Spleen (tissue), 11 donors: ENCODE data around the gene RABAC1. TPM values are rescaled to one million over a fixed set of nuclear protein-coding genes. Genes with fewer than 3 reads are reported as not detected.
A peak's percentile ranks its signal among the peaks of the same experiment; 100 is the strongest.

Source experiments
- DNase-seq: peaks from one replicate; pipeline ENCODE4 v3.0.0-alpha.2; 2020
- H3K27ac ChIP-seq, 8 donors: fragments of 200-600 bp; sonication (generic) in 7 of 8; 1 replicate in 4 of 8; 2 replicates in 4 of 8; pipeline versions ENCODE4 v1.5.0 to v1.8.0; 2016 to 2021; ENCODE audit warnings: inconsistent platforms in 4 of 8, mild to moderate bottlenecking in 4 of 8, moderate library complexity in 1 of 8
- H3K27me3 ChIP-seq, 7 donors: fragments of 200-600 bp; sonication (generic) in 6 of 7; replicated peaks in 1 of 7; 1 replicate in 4 of 7; 2 replicates in 3 of 7; pipeline versions ENCODE4 v1.5.0 to v1.8.0; 2016 to 2021; ENCODE audit warnings: inconsistent platforms in 3 of 7, mild to moderate bottlenecking in 1 of 7
- H3K36me3 ChIP-seq, 6 donors: fragments of 200-600 bp; sonication (generic) in 5 of 6; 1 replicate in 4 of 6; 2 replicates in 2 of 6; pipeline versions ENCODE4 v1.5.0 to v1.8.0; 2016 to 2021; ENCODE audit warnings: inconsistent platforms in 2 of 6
- H3K4me1 ChIP-seq, 6 donors: fragments of 200-600 bp; sonication (generic) in 5 of 6; 1 replicate in 3 of 6; 2 replicates in 3 of 6; pipeline versions ENCODE4 v1.5.0 to v1.8.0; 2016 to 2021; ENCODE audit warnings: inconsistent platforms in 3 of 6
- H3K4me3 ChIP-seq, 8 donors: fragments of 200-600 bp; sonication (generic) in 7 of 8; 1 replicate in 4 of 8; 2 replicates in 4 of 8; pipeline versions ENCODE4 v1.5.0 to v1.8.0; 2016 to 2021; ENCODE audit warnings: inconsistent platforms in 4 of 8, mild to moderate bottlenecking in 4 of 8, moderate library complexity in 2 of 8
- H3K9me3 ChIP-seq, 8 donors: fragments of 200-600 bp; sonication (generic) in 7 of 8; 1 replicate in 4 of 8; 2 replicates in 4 of 8; pipeline versions ENCODE4 v1.5.0 to v1.8.0; 2016 to 2021; ENCODE audit warnings: inconsistent platforms in 4 of 8
- POLR2A ChIP-seq, 3 donors: fragments of 450-650 bp; IDR thresholded peaks; one replicate each; pipeline ENCODE4 v1.5.1; 2017; ENCODE audit warnings: antibody characterized with exemption in 3 of 3, mild to moderate bottlenecking in 1 of 3
- POLR2AphosphoS5 ChIP-seq, 3 donors: sonication (generic); formaldehyde crosslinking; IDR thresholded peaks; one replicate each; pipeline ENCODE4 v1.5.1; 2017; ENCODE audit warnings: antibody characterized with exemption in 3 of 3
- WGBS, 5 donors: extraction: QIAGEN DNeasy Blood & Tissue Kit in 3 of 5; methylation state at CpG; one replicate each; pipeline versions ENCODE4 v1.1.5 to v1.1.7; 2013 to 2018; 5-methylcytosine and 5-hydroxymethylcytosine counted together
- intact Hi-C: fragments of 100-400 bp; cut with DNase I; formaldehyde crosslinking; loops from one replicate; pipeline ENCODE4 v1.15.0; 2023; ENCODE audit warnings: low total_unique reads
- polyA plus RNA-seq, 3 donors: library from polyadenylated mRNA; stranded (reverse); fragments of 200-250 nt; gene quantifications; one replicate each; pipeline ENCODE4 v1.2.1, GENCODE V29; 2013
- total RNA-seq, 7 donors: library from RNA; depleted of rRNA in 3 of 7; stranded (reverse); fragments of >200 nt in 3 of 7; fragmentation: NEBNext Ultra II Directional in 4 of 7; extraction: Animal tissue kit (Norgen Biotek cat#: 25700) in 4 of 7; gene quantifications; one replicate each; pipeline versions ENCODE4 v1.1.0 to v1.2.1, GENCODE V29; 2016 to 2021
- TF ChIP-seq, protein P1 (sequence below), 11 experiments: fragments of 200-600 bp in 7 of 11; fragments of 450-650 bp in 4 of 11; sonication (generic) in 4 of 11; IDR thresholded peaks in 8 of 11; conservative IDR thresholded peaks in 3 of 11; 1 replicate in 7 of 11; 2 replicates in 4 of 11; pipeline versions ENCODE4 v1.4.0 to v1.8.0; 2016 to 2021; ENCODE audit warnings: antibody characterized with exemption in 11 of 11, inconsistent platforms in 4 of 11, mild to moderate bottlenecking in 1 of 11
- donor health status: healthy with polysubstance abuse.
- donor health status: DM: no; HTN: no; CAD: no; lungs with moderate emphysema.
- donor health status: DM: no; HTN: no; CAD: no.
- donor health status: Bipolar disorder and iron deficiency.
- donor health status: healthy.
- donor health status: DM: no; HTN: no; CAD: no.
- donor health status: DM: yes; HTN: yes; CAD: no.

The RABAC1 gene
- total and polyA plus RNA-seq, 10 donors, result 85.6 to 165 (median 134) TPM

DNA sequence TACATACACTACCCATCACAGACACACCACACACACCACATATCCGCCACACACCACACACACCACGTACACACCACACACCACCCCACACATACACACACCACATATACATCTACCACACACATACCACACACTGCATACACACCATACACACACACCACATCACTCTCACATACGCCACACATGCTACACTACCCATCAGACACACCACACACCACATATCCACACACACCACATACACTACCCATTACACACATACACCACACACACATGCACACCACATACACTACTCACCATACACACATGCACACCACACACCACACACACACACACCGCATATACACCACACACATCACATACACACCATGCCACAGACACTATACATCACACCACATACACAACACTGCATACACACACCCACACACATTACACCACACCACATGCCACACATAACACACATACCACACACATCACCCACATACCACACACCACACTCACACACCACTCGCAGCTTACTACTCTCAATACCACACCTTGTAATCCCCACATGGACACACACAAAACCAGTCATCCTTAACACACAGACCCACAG, 40.4 kb downstream of the RABAC1 start:
- H3K36me3 ChIP-seq, result no peaks in the 10 kb centered on the region
- WGBS, 5 donors, result 91 to 95% (median 93%) methylated on average over 5 of the region's 5 CpGs
- no peak for TF ChIP-seq POLR2AphosphoS5 (IDR thresholded peaks at IDR 0.05)
- TF ChIP-seq, protein P1, sequence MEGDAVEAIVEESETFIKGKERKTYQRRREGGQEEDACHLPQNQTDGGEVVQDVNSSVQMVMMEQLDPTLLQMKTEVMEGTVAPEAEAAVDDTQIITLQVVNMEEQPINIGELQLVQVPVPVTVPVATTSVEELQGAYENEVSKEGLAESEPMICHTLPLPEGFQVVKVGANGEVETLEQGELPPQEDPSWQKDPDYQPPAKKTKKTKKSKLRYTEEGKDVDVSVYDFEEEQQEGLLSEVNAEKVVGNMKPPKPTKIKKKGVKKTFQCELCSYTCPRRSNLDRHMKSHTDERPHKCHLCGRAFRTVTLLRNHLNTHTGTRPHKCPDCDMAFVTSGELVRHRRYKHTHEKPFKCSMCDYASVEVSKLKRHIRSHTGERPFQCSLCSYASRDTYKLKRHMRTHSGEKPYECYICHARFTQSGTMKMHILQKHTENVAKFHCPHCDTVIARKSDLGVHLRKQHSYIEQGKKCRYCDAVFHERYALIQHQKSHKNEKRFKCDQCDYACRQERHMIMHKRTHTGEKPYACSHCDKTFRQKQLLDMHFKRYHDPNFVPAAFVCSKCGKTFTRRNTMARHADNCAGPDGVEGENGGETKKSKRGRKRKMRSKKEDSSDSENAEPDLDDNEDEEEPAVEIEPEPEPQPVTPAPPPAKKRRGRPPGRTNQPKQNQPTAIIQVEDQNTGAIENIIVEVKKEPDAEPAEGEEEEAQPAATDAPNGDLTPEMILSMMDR (IDR thresholded peaks at IDR 0.05 in 8 of 11, conservative IDR thresholded peaks at IDR 0.05 in 3 of 11), result peak in 1 of 11 experiments; percentile 3
- intact Hi-C loops, result no loop called here
- no peak overlapping the region for H3K4me3 ChIP-seq
- peaks cover 3 to 83% (median 68%) of the 10 kb centered on the region in 7 donors for H3K27me3 ChIP-seq
- H3K4me1 ChIP-seq, result peaks cover 0 to 57% (median 24%) of the 10 kb centered on the region in 6 donors
- no peak for DNase-seq
- H3K27ac ChIP-seq, result no peak overlapping the region
- no peaks in the 10 kb centered on the region for H3K9me3 ChIP-seq

DNA sequence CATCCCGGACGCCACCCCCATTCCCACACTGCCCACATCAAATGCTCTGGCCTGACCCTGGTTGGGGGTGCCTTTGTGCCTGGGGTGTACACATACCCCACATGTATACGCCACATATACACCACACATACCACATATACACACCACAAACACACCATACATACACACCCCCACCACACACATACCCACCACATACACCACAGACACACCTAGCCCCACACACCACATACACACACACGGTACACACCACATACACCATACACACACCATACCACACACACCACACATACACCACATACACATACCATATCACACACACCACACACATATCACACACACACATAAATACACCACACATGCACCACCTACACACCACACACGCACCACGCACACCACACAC, 41.0 kb downstream of the RABAC1 start:
- Histone ChIP-seq H3K36me3 (no peaks in the 10 kb centered on the region), H3K27ac (no peak overlapping the region), H3K4me1 (peaks cover 0 to 60% (median 31%) of the 10 kb centered on the region in 6 donors), H3K27me3 (peaks cover 3 to 85% (median 72%) of the 10 kb centered on the region in 7 donors), H3K9me3 (no peaks in the 10 kb centered on the region), H3K4me3 (no peak overlapping the region)
- TF ChIP-seq POLR2AphosphoS5 (IDR thresholded peaks at IDR 0.05) (no peak), POLR2A (IDR thresholded peaks at IDR 0.05) (no peak)
- TF ChIP-seq, protein P1 (IDR thresholded peaks at IDR 0.05 in 8 of 11, conservative IDR thresholded peaks at IDR 0.05 in 3 of 11), result no peak
- DNase-seq, result no peak
- intact Hi-C loops, result no loop called here
- 72 to 82% (median 73%) methylated on average over 6 of the region's 6 CpGs for whole genome bisulfite sequencing, 5 donors

DNA sequence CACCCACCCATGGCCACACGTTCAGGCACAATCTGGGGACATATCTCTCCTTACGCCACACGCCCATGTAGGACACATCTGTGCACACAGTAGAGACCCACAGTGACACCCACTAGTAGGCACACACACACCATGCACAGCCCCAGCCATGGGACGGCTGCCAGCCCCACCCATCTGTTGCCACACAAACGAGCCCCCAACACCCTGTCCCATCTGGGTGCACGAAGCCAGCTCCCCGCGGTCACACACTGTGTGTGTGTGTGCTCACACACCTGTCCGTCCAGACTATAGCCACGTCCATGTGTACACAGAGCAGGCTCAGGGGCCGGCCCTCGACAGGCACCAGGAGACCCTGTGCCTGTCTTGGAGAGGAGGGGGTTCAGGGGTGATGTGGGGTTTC, 41.4 kb downstream of the RABAC1 start:
- Histone ChIP-seq H3K27me3 (peaks cover 3 to 85% (median 72%) of the 10 kb centered on the region in 7 donors), H3K27ac (no peak overlapping the region), H3K4me3 (no peak overlapping the region), H3K9me3 (no peaks in the 10 kb centered on the region), H3K4me1 (peaks cover 0 to 60% (median 34%) of the 10 kb centered on the region in 6 donors), H3K36me3 (no peaks in the 10 kb centered on the region)
- TF ChIP-seq POLR2AphosphoS5 (IDR thresholded peaks at IDR 0.05) (no peak), POLR2A (IDR thresholded peaks at IDR 0.05) (no peak)
- intact Hi-C loops, result no loop called here
- WGBS, 5 donors, result 59 to 68% (median 65%) methylated on average over 11 to 12 of the region's 12 CpGs
- DNase-seq, result no peak

DNA sequence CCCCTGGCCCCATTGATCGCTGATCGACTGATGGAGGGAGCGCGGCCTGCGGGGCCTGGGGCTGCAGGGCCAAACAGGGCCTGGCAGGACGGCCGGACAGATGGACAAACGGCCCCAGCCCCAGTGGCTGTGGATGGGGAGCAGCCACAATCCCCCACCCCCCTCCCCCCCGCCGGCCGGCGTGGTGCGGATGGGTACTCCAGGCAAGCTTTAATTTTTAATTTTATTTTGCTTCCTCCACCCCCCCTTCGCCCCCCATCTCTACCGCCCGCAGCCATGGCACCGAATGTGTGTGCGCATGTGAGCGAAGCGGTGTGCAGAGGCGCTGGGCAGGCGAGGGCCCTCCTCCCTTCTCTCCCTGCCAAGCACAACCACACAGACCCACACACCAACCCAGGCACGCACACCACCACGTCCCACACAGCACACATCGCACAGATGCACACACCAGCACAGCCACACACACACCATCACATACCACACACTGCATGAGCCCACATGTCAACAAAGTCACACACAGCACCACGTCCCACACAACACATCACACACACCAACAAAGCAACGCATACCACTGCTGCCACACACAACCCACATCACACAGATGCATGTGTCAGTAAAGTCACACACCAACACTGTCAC, 43.2 kb downstream of the RABAC1 start:
- TF ChIP-seq POLR2AphosphoS5 (IDR thresholded peaks at IDR 0.05) (peak in 1 of 3 donors; percentile 27), POLR2A (IDR thresholded peaks at IDR 0.05) (no peak)
- no peak for DNase-seq
- H3K4me3 ChIP-seq, result peak overlapping the region in 1 of 8 donors; percentile 51
- intact Hi-C loops, result no loop called here
- H3K4me1 ChIP-seq, result peaks cover 0 to 60% (median 32%) of the 10 kb centered on the region in 6 donors
- H3K36me3 ChIP-seq, result no peaks in the 10 kb centered on the region
- H3K27ac ChIP-seq, result no peak overlapping the region
- peaks cover 3 to 84% (median 62%) of the 10 kb centered on the region in 7 donors for H3K27me3 ChIP-seq
- WGBS, 5 donors, result 26 to 43% (median 33%) methylated on average over 22 to 27 of the region's 27 CpGs
- no peaks in the 10 kb centered on the region for H3K9me3 ChIP-seq
